ENCODE data around the gene BTNL2. TPM values are rescaled to one million over a fixed set of nuclear protein-coding genes. Genes with fewer than 3 reads are reported as not detected.

BTNL2 gene
- total and polyA plus RNA-seq, 2 experiments from 2014 or later, result not detected

DNA sequence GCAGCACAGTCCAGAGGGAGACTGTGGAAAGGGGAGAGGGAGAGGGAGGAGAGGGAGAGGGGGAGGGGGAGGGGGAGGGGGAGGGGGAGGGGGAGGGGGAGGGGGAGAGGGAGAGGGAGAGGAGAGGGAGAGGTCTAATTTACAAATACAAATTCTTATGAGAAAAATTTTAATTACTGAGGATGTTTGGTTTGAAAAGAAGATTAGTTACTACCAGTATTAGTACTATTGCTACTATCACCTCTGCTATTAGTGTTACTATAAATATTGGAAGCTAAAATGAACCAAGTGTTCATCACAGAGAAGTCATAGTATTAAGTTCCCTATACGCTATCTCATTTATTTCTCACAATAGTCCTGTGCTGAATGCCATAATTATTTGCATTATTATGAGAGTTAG, 20.9 kb downstream of the BTNL2 start:
- WGBS, 2 experiments (ENCODE audit: low coverage in 1 of 2, low lambda C conversion rate in 2 of 2, missing lambda C conversion rate in 2 of 2), result 71 to 73% methylated on average over 1 of the region's 1 CpG
- Histone ChIP-seq H3F3A (ENCODE audit: insufficient read depth) (no peaks in the 10 kb centered on the region), H3K4me1 (ENCODE audit: insufficient read depth) (no peaks in the 10 kb centered on the region), H3K9me2 (ENCODE audit: insufficient read depth) (no peaks in the 10 kb centered on the region), H3K4me2 (ENCODE audit: unreplicated experiment) (no peak overlapping the region), H3K27ac (no peak overlapping the region), H3K9ac (no peak overlapping the region), H4K20me1 (ENCODE audit: insufficient read depth) (no peaks in the 10 kb centered on the region), H3K4me3 (no peak overlapping the region), H3K36me3 (ENCODE audit: low read depth) (no peaks in the 10 kb centered on the region), H3K9me3 (ENCODE audit: low read depth) (no peaks in the 10 kb centered on the region), H3K79me2 (ENCODE audit: insufficient read depth) (no peaks in the 10 kb centered on the region), H2AFZ (no peak overlapping the region), H3K27me3 (replicated peaks; ENCODE audit: insufficient read depth) (peaks cover 4% of the 10 kb centered on the region; the same call in 1 of the 2 replicates)
- TF ChIP-seq EZH2phosphoT487 (IDR thresholded peaks at IDR 0.05; ENCODE audit: insufficient read depth, low read depth) (no peak), EZH2 (IDR thresholded peaks at IDR 0.05; ENCODE audit: insufficient read depth, poor library complexity, severe bottlenecking) (no peak)
- in situ Hi-C loops (cut with MboI), result no loop called here
- DNase-seq, result no peak

DNA sequence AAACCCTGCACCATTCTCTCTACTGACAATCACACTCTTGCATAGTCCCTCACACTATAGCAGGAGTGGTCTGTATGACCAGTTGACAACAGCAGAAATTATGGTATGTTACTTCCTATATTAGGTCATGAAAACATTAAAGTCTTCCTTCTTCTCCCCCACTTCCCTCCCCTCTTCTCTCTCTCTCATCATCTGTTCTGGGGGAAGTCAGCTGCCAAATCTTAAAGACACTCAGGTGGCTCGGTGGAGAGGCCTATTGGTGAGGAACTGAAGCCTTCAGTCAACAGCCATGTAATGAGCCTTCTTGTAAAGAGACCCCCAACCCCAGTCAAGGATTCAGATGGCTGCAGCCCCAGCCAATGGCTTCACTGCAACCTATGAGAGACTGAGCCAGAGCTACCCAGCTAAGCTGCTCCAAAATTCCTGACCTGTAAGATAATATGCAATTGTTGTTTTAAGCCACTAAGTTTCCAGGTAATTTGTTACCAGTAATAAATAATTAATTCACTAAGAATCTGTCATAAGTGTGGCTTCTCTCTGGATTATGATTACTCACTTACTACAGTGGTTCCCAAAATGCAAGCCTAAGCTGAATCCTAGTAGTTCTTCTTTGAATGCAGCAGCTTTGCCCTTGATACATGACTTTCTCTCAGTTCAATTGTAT, 24.1 kb downstream of the BTNL2 start:
- H3K4me1 ChIP-seq (ENCODE audit: insufficient read depth), result no peaks in the 10 kb centered on the region
- DNase-seq, result no peak
- no peaks in the 10 kb centered on the region for H4K20me1 ChIP-seq (ENCODE audit: insufficient read depth)
- no peak overlapping the region for H2AFZ ChIP-seq
- H3K9ac ChIP-seq, result no peak overlapping the region
- H3K79me2 ChIP-seq (ENCODE audit: insufficient read depth), result no peaks in the 10 kb centered on the region
- WGBS, 2 experiments (ENCODE audit: low coverage in 1 of 2, low lambda C conversion rate in 2 of 2, missing lambda C conversion rate in 2 of 2), result 0 to 4% methylated on average over 1 of the region's 1 CpG
- no peak overlapping the region for H3K4me2 ChIP-seq (ENCODE audit: unreplicated experiment)
- no peaks in the 10 kb centered on the region for H3K36me3 ChIP-seq (ENCODE audit: low read depth)
- in situ Hi-C loops (cut with MboI), result no loop called here
- H3K27me3 ChIP-seq (replicated peaks; ENCODE audit: insufficient read depth), result peaks cover under 1% of the 10 kb centered on the region; the same call in 1 of the 2 replicates
- no peaks in the 10 kb centered on the region for H3F3A ChIP-seq (ENCODE audit: insufficient read depth)
- no peaks in the 10 kb centered on the region for H3K9me2 ChIP-seq (ENCODE audit: insufficient read depth)
- H3K9me3 ChIP-seq (ENCODE audit: low read depth), result no peaks in the 10 kb centered on the region
- no peak for TF ChIP-seq EZH2 (IDR thresholded peaks at IDR 0.05; ENCODE audit: insufficient read depth, poor library complexity, severe bottlenecking)
- no peak for TF ChIP-seq EZH2phosphoT487 (IDR thresholded peaks at IDR 0.05; ENCODE audit: insufficient read depth, low read depth)
- no peak overlapping the region for H3K4me3 ChIP-seq
- no peak overlapping the region for H3K27ac ChIP-seq

DNA sequence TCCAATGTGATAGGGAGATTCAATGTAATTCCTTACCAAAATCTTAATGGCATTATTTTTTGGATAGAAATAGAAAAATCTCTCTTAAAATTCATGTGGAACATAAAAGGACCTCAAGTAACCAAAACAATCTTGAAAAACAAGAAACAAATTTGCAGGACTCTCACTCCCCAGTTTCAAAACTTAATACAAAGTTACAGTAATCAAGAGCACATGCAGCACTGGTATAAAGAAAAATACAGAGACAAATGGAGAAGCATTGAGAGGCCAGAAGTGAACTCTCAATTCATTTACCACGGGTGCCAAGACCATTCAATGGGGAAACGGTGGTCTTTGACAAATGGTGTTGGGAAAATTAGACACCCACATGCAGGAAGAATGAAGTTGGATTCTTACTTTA, 27.4 kb downstream of the BTNL2 start:
- Histone ChIP-seq H4K20me1 (ENCODE audit: insufficient read depth) (no peaks in the 10 kb centered on the region), H3F3A (ENCODE audit: insufficient read depth) (no peaks in the 10 kb centered on the region), H3K27me3 (replicated peaks; ENCODE audit: insufficient read depth) (no peaks in the 10 kb centered on the region; the same call in 1 of the 2 replicates), H3K36me3 (ENCODE audit: low read depth) (no peaks in the 10 kb centered on the region), H3K4me3 (no peak overlapping the region), H2AFZ (no peak overlapping the region), H3K9me2 (ENCODE audit: insufficient read depth) (no peaks in the 10 kb centered on the region), H3K4me1 (ENCODE audit: insufficient read depth) (no peaks in the 10 kb centered on the region), H3K9ac (no peak overlapping the region), H3K79me2 (ENCODE audit: insufficient read depth) (no peaks in the 10 kb centered on the region), H3K27ac (no peak overlapping the region), H3K4me2 (ENCODE audit: unreplicated experiment) (no peak overlapping the region), H3K9me3 (ENCODE audit: low read depth) (no peaks in the 10 kb centered on the region)
- DNase-seq, result no peak
- WGBS, 2 experiments (ENCODE audit: low coverage in 1 of 2, low lambda C conversion rate in 2 of 2, missing lambda C conversion rate in 2 of 2), result 47 to 55% methylated on average over 2 of the region's 2 CpGs
- no peak for TF ChIP-seq EZH2 (IDR thresholded peaks at IDR 0.05; ENCODE audit: insufficient read depth, poor library complexity, severe bottlenecking)
- in situ Hi-C loops (cut with MboI), result no loop called here

DNA sequence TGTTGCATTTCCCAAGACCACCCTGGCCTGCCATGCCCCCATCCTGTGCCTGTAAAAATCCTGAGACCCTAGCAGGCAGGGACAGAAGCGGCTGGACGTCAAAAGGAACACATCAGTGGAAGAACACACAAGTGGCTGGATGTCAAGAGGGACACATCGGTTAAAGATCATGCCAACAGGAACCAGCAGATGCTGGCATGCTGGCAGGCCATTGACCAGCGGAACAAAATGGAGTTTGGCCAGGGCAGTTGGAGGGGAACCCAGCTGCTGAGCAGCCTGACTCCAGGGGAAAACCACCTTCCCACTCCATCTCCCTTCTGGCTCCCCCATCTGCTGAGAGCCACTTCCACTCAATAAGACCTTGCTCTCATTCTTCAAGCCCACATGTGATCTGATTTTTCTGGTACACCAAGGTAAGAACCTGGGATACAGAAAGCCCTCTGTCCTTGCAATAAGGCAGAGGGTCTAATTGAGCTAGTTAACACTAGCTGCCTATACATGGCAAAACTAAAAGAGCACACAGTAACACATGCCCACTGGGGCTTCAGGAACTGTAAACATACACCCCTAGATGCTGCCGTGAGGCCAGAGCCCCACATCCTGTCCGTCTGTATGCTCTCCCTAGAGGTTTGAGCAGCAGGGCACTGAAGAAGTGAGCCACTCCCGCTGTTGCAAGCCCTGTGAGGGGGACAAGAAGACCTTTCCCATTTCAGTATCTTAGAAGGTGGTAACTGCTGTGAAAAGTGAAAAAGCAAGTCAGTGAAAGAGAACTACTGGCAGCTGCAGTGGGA, 31.0 kb downstream of the BTNL2 start:
- TF ChIP-seq EZH2 (IDR thresholded peaks at IDR 0.05; ENCODE audit: insufficient read depth, poor library complexity, severe bottlenecking) (no peak), EZH2phosphoT487 (IDR thresholded peaks at IDR 0.05; ENCODE audit: insufficient read depth, low read depth) (no peak)
- Histone ChIP-seq H3F3A (ENCODE audit: insufficient read depth) (peaks cover 2% of the 10 kb centered on the region; the same call in 1 of the 2 replicates), H3K4me3 (no peak overlapping the region), H3K36me3 (ENCODE audit: low read depth) (no peaks in the 10 kb centered on the region), H3K9me2 (ENCODE audit: insufficient read depth) (no peaks in the 10 kb centered on the region), H3K4me1 (ENCODE audit: insufficient read depth) (peaks cover 8% of the 10 kb centered on the region), H3K9me3 (ENCODE audit: low read depth) (no peaks in the 10 kb centered on the region), H2AFZ (no peak overlapping the region), H3K9ac (no peak overlapping the region), H3K27me3 (replicated peaks; ENCODE audit: insufficient read depth) (no peaks in the 10 kb centered on the region), H3K79me2 (ENCODE audit: insufficient read depth) (no peaks in the 10 kb centered on the region), H3K27ac (no peak overlapping the region), H3K4me2 (ENCODE audit: unreplicated experiment) (no peak overlapping the region), H4K20me1 (ENCODE audit: insufficient read depth) (no peaks in the 10 kb centered on the region)
- WGBS, 2 experiments (ENCODE audit: low coverage in 1 of 2, low lambda C conversion rate in 2 of 2, missing lambda C conversion rate in 2 of 2), result 79 to 80% methylated on average over 7 of the region's 7 CpGs
- no peak for DNase-seq
- in situ Hi-C loops (cut with MboI), result no loop called here

All from GM23248 (cell line).